ENCODE measurements around the gene RPS16. TPM values are rescaled to one million over a fixed set of nuclear protein-coding genes. Genes with fewer than 3 reads are reported as not detected.

The RPS16 gene
- total RNA-seq, 2 donors from 2014 or later = 1,162 to 1,716 TPM

- peaks cover 22 to 39% of the 10 kb centered on the region in 2 donors for H3K36me3 ChIP-seq
- H3K4me3 ChIP-seq = no peak overlapping the region
- no peaks in the 10 kb centered on the region for H3K4me1 ChIP-seq (replicated peaks)
- intact Hi-C loops (cut with DNase I) = loop anchor here (5.0 kb wide), 1 partner anchor 59 kb away; the partner anchor contains the start of gene EID2B
- TF ChIP-seq POLR2A (IDR thresholded peaks at IDR 0.05) (no peak), POLR2AphosphoS5 (IDR thresholded peaks at IDR 0.05) (no peak)
- TF ChIP-seq, protein P1, sequence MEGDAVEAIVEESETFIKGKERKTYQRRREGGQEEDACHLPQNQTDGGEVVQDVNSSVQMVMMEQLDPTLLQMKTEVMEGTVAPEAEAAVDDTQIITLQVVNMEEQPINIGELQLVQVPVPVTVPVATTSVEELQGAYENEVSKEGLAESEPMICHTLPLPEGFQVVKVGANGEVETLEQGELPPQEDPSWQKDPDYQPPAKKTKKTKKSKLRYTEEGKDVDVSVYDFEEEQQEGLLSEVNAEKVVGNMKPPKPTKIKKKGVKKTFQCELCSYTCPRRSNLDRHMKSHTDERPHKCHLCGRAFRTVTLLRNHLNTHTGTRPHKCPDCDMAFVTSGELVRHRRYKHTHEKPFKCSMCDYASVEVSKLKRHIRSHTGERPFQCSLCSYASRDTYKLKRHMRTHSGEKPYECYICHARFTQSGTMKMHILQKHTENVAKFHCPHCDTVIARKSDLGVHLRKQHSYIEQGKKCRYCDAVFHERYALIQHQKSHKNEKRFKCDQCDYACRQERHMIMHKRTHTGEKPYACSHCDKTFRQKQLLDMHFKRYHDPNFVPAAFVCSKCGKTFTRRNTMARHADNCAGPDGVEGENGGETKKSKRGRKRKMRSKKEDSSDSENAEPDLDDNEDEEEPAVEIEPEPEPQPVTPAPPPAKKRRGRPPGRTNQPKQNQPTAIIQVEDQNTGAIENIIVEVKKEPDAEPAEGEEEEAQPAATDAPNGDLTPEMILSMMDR (IDR thresholded peaks at IDR 0.05) = no peak
- no peaks in the 10 kb centered on the region for H3K27me3 ChIP-seq (replicated peaks; ENCODE audit: insufficient read depth)
- no peak for DNase-seq (ENCODE audit: low spot score)
- no peaks in the 10 kb centered on the region for H3K9me3 ChIP-seq
- 82% methylated on average over 11 of the region's 11 CpGs for WGBS
- H3K27ac ChIP-seq = no peak overlapping the region
These were observed 37.8 kb upstream of the RPS16 start for GRCh38 chr19:39473443-39473960.

DNA sequence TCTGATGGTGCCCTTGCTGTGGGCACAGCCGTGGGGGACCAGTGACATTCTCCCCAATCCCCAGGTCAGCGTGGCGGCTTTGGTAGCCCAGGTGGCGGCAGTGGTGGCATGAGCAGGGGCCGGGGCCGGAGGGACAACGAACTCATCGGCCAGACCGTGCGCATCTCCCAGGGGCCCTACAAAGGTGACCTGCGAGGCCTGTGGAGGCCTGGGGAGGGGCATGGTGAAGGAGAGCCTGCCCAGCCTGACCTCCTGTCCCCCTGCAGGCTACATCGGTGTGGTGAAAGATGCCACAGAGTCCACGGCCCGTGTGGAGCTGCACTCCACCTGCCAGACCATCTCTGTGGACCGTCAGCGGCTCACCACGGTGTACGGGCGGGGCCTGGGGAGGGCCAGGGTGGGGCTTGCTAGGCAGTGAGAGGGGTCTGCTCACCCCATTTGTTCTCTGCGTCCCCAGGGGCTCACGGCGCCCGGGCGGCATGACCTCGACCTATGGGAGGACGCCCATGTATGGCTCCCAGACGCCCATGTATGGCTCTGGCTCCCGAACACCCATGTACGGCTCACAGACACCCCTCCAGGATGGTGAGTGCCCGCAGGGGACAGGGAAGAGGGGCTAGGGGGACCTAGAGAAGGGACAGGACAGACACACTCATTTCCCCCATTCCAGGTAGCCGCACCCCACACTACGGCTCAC is 37.1 kb upstream of the RPS16 start:
- WGBS = 88% methylated on average over 31 of the region's 32 CpGs
- Histone ChIP-seq H3K36me3 (peaks cover 22 to 45% of the 10 kb centered on the region in 2 donors), H3K27ac (no peak overlapping the region), H3K27me3 (replicated peaks; ENCODE audit: insufficient read depth) (no peaks in the 10 kb centered on the region), H3K9me3 (no peaks in the 10 kb centered on the region), H3K4me3 (no peak overlapping the region), H3K4me1 (replicated peaks) (no peaks in the 10 kb centered on the region)
- DNase-seq (ENCODE audit: low spot score) = no peak
- TF ChIP-seq, protein P1 (IDR thresholded peaks at IDR 0.05) = no peak
- no peak for TF ChIP-seq POLR2AphosphoS5 (IDR thresholded peaks at IDR 0.05)
- intact Hi-C loops (cut with DNase I) = loop anchor here (5.0 kb wide), 1 partner anchor 59 kb away; the partner anchor contains the start of gene EID2B

GRCh38 chr19:39471756-39472536 is 36.2 kb upstream of the RPS16 start:
- H3K4me3 ChIP-seq = no peak overlapping the region
- H3K9me3 ChIP-seq = no peaks in the 10 kb centered on the region
- no peak overlapping the region for H3K27ac ChIP-seq
- WGBS = 84% methylated on average over 8 of the region's 8 CpGs
- TF ChIP-seq POLR2A (IDR thresholded peaks at IDR 0.05) (no peak), POLR2AphosphoS5 (IDR thresholded peaks at IDR 0.05) (no peak)
- TF ChIP-seq, protein P1 (IDR thresholded peaks at IDR 0.05) = no peak
- intact Hi-C loops (cut with DNase I) = loop anchor here (5.0 kb wide), 1 partner anchor 60 kb away; the partner anchor contains the start of gene EID2B
- H3K27me3 ChIP-seq (replicated peaks; ENCODE audit: insufficient read depth) = no peaks in the 10 kb centered on the region
- no peaks in the 10 kb centered on the region for H3K4me1 ChIP-seq (replicated peaks)
- no peak for DNase-seq (ENCODE audit: low spot score)
- H3K36me3 ChIP-seq = peaks cover 22 to 48% of the 10 kb centered on the region in 2 donors

DNA sequence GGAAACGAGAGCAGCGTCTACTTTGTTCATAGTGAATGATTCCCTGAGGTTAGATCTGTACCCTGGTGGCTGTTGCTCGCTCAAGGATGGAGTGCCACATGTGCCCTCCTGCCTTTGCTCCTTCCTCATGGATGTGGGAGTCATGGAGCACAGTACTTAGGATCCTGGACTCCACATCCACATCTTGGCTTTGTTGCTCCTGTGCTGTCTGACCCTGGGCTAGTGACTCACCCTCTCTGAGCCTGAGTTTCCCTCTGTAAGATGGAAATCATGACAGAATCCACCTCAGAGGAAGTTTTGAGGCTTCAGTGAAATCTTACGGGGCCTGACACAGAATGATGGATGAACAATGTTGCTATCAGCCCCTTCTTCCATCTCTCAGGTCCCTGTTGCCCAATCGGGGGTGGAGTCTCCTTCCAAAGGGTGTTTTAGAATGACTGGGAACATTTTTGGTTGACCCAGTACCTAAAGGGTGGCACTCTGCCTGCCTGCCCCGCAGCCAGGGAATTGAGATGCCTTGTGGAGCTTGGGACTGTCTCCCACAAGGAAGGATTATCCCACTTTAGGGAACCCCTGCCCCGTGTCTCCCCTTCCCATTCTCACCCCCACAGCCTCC is 35.1 kb upstream of the RPS16 start:
- no peak for DNase-seq (ENCODE audit: low spot score)
- H3K4me1 ChIP-seq (replicated peaks) = no peaks in the 10 kb centered on the region
- no peak for TF ChIP-seq POLR2A (IDR thresholded peaks at IDR 0.05)
- no peak for TF ChIP-seq POLR2AphosphoS5 (IDR thresholded peaks at IDR 0.05)
- TF ChIP-seq, protein P1 (IDR thresholded peaks at IDR 0.05) = no peak
- no peak overlapping the region for H3K27ac ChIP-seq
- WGBS = 75% methylated on average over 7 of the region's 7 CpGs
- H3K9me3 ChIP-seq = no peaks in the 10 kb centered on the region
- H3K36me3 ChIP-seq = peaks cover 25 to 48% of the 10 kb centered on the region in 2 donors
- H3K27me3 ChIP-seq (replicated peaks; ENCODE audit: insufficient read depth) = no peaks in the 10 kb centered on the region
- H3K4me3 ChIP-seq = no peak overlapping the region
- intact Hi-C loops (cut with DNase I) = loop anchor here (5.0 kb wide), 1 partner anchor 61 kb away; the partner anchor contains the start of gene EID2B

Measured in prostate gland (tissue), 2 donors.